Vagina (tissue), 2 donors: ENCODE data around the gene ATG14. TPM values are rescaled to one million over a fixed set of nuclear protein-coding genes. Genes with fewer than 3 reads are reported as not detected.
"Not testable (repeated sequence)": the region's sequence is repeated elsewhere in the genome, so short reads cannot be mapped to it uniquely, and the experiment has no call there.

Source experiments
- DNase-seq, 2 donors: peaks; one replicate each; pipeline ENCODE4 v3.0.0-alpha.2; 2017; ENCODE audit errors: extremely low spot score in 2 of 2
- H3K27ac ChIP-seq: fragments of 200-600 bp; sonication (generic); one replicate; pipeline ENCODE4 v1.5.1; 2019
- H3K27me3 ChIP-seq: fragments of 200-600 bp; sonication (generic); one replicate; pipeline ENCODE4 v1.5.1; 2019
- H3K36me3 ChIP-seq, 2 donors: fragments of 200-600 bp; sonication (generic); one replicate each; pipeline ENCODE4 v1.5.1; 2017 to 2019
- H3K4me1 ChIP-seq: fragments of 200-600 bp; sonication (generic); one replicate; pipeline ENCODE4 v1.5.1; 2019
- H3K4me3 ChIP-seq, 2 donors: fragments of 200-600 bp; sonication (generic); 1 replicate in 1 of 2; 2 replicates in 1 of 2; pipeline ENCODE4 v1.5.1; 2016 to 2019
- H3K9me3 ChIP-seq: fragments of 200-600 bp; sonication (generic); one replicate; pipeline ENCODE4 v1.5.1; 2019
- CTCF ChIP-seq, 3 experiments: fragments of 450-650 bp in 2 of 3; fragments of 200-600 bp in 1 of 3; sonication (generic) in 1 of 3; IDR thresholded peaks; one replicate each; pipeline ENCODE4 v1.5.1; 2017 to 2019; ENCODE audit warnings: antibody characterized with exemption in 3 of 3, mild to moderate bottlenecking in 2 of 3, moderate library complexity in 2 of 3
- POLR2A ChIP-seq, 2 donors: fragments of 450-650 bp; IDR thresholded peaks; one replicate each; pipeline ENCODE4 v1.6.1; 2017; ENCODE audit warnings: antibody characterized with exemption in 2 of 2, mild to moderate bottlenecking in 2 of 2, moderate library complexity in 2 of 2
- POLR2AphosphoS5 ChIP-seq, 2 donors: sonication (generic); formaldehyde crosslinking; IDR thresholded peaks; one replicate each; pipeline ENCODE4 v1.9.0; 2017; ENCODE audit warnings: antibody characterized with exemption in 2 of 2, mild to moderate bottlenecking in 2 of 2, low read depth in 1 of 2; ENCODE audit not compliant: insufficient read depth in 1 of 2
- intact Hi-C: fragments of 100-400 bp; cut with DNase I; formaldehyde crosslinking; loops from one replicate; pipeline ENCODE4 v1.15.1; 2023
- total RNA-seq: library from RNA; depleted of rRNA; stranded (reverse); fragments of >200 nt; gene quantifications from one replicate; pipeline ENCODE4 v1.2.3, GENCODE V29; 2016

Gene ATG14
- total RNA-seq, 1 donor from 2014 or later: 11.5 TPM

- no peak for TF ChIP-seq POLR2AphosphoS5 (IDR thresholded peaks at IDR 0.05; ENCODE audit: insufficient read depth in 1 of 2, low read depth in 1 of 2)
- TF ChIP-seq CTCF (IDR thresholded peaks at IDR 0.05): no peak
- no peak for TF ChIP-seq POLR2A (IDR thresholded peaks at IDR 0.05)
- Histone ChIP-seq H3K27ac (peak overlapping the region; percentile 71), H3K36me3 (peaks cover 0 to 23% of the 10 kb centered on the region in 2 donors), H3K9me3 (no peaks in the 10 kb centered on the region), H3K4me3 (no peak overlapping the region), H3K27me3 (no peaks in the 10 kb centered on the region), H3K4me1 (peaks cover 17% of the 10 kb centered on the region)
- DNase-seq: no peak
- intact Hi-C loops: no loop called here
These were observed 23.5 kb downstream of the ATG14 start for GRCh38 chr14:55388160-55388559.

GRCh38 chr14:55387121-55387520 lies 24.5 kb downstream of the ATG14 start:
- intact Hi-C loops: no loop called here
- no peaks in the 10 kb centered on the region for H3K27me3 ChIP-seq
- no peak overlapping the region for H3K4me3 ChIP-seq
- H3K9me3 ChIP-seq: no peaks in the 10 kb centered on the region
- H3K27ac ChIP-seq: peak overlapping the region; percentile 71
- no peak for DNase-seq
- TF ChIP-seq CTCF (IDR thresholded peaks at IDR 0.05): no peak
- no peak for TF ChIP-seq POLR2AphosphoS5 (IDR thresholded peaks at IDR 0.05; ENCODE audit: insufficient read depth in 1 of 2, low read depth in 1 of 2)
- TF ChIP-seq POLR2A (IDR thresholded peaks at IDR 0.05): no peak
- peaks cover 0 to 25% of the 10 kb centered on the region in 2 donors for H3K36me3 ChIP-seq
- peaks cover 20% of the 10 kb centered on the region for H3K4me1 ChIP-seq

DNA sequence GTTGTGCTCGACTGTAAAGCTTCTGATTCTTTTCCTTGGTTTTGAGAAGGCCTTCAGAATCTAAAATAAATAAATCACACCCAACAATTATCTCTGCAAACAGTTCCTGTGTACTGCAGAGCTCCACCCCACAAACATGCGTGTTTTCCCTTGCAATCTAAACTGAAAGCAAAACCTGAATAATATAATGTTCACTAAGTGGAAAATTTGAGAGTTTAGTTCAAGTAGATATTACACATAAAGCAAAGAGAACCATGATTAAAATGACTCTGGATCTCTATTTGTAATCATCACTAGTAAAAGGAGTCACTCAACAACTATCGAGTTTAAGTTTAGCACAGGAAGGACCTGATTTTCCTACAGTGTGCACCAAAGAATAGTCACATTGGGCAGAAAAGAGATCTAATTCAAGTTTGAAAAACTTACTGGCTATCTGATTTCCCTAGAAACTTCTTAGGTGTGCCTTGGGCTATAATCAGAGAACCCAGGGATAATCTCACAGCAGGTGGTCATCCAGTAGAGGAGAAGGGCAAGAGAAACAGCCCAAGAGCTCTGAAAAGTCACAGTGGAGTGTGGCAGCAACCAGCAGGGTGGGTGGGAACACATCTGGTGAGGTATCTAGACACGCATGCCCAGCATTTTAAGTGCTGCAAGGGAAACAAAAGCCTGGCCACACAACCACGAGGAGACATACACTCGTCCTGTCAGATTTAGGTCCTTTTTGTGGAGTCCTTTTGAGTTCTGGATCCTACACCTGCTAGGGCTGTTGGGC lies 25.4 kb downstream of the ATG14 start:
- TF ChIP-seq POLR2A (IDR thresholded peaks at IDR 0.05): no peak
- no peak for TF ChIP-seq CTCF (IDR thresholded peaks at IDR 0.05)
- TF ChIP-seq POLR2AphosphoS5 (IDR thresholded peaks at IDR 0.05; ENCODE audit: insufficient read depth in 1 of 2, low read depth in 1 of 2): no peak
- Histone ChIP-seq H3K9me3 (no peaks in the 10 kb centered on the region), H3K4me3 (no peak overlapping the region), H3K27ac (peak overlapping the region; percentile 54), H3K36me3 (peaks cover 0 to 28% of the 10 kb centered on the region in 2 donors), H3K4me1 (peaks cover 20% of the 10 kb centered on the region), H3K27me3 (no peaks in the 10 kb centered on the region)
- DNase-seq: no peak
- intact Hi-C loops: no loop called here

GRCh38 chr14:55384536-55384935 lies 27.1 kb downstream of the ATG14 start:
- intact Hi-C loops: no loop called here
- no peak overlapping the region for H3K4me3 ChIP-seq
- H3K9me3 ChIP-seq: no peaks in the 10 kb centered on the region
- no peaks in the 10 kb centered on the region for H3K27me3 ChIP-seq
- H3K4me1 ChIP-seq: peaks cover 20% of the 10 kb centered on the region
- H3K36me3 ChIP-seq: peaks cover 0 to 41% of the 10 kb centered on the region in 2 donors
- H3K27ac ChIP-seq: peak overlapping the region; percentile 56
- no peak for TF ChIP-seq POLR2A (IDR thresholded peaks at IDR 0.05)
- no peak for TF ChIP-seq POLR2AphosphoS5 (IDR thresholded peaks at IDR 0.05; ENCODE audit: insufficient read depth in 1 of 2, low read depth in 1 of 2)
- no peak for TF ChIP-seq CTCF (IDR thresholded peaks at IDR 0.05)
- DNase-seq: no peak

GRCh38 chr14:55383541-55384140 lies 28.0 kb downstream of the ATG14 start:
- H3K27me3 ChIP-seq: no peaks in the 10 kb centered on the region
- TF ChIP-seq POLR2A (IDR thresholded peaks at IDR 0.05): no peak
- TF ChIP-seq POLR2AphosphoS5 (IDR thresholded peaks at IDR 0.05; ENCODE audit: insufficient read depth in 1 of 2, low read depth in 1 of 2): no peak
- no peak for TF ChIP-seq CTCF (IDR thresholded peaks at IDR 0.05)
- intact Hi-C loops: no loop called here
- DNase-seq: no peak
- peaks cover 17% of the 10 kb centered on the region for H3K4me1 ChIP-seq
- H3K27ac ChIP-seq: peak overlapping the region; percentile 36
- H3K9me3 ChIP-seq: no peaks in the 10 kb centered on the region
- H3K36me3 ChIP-seq: peaks cover 0 to 49% of the 10 kb centered on the region in 2 donors
- no peak overlapping the region for H3K4me3 ChIP-seq

GRCh38 chr14:55383056-55383466 lies 28.6 kb downstream of the ATG14 start:
- H3K4me3 ChIP-seq, DNase-seq, H3K9me3 ChIP-seq, intact Hi-C loops, H3K27me3 ChIP-seq: not testable (repeated sequence)
- Histone ChIP-seq H3K27ac (peak overlapping the region; percentile 36), H3K4me1 (peaks cover 12% of the 10 kb centered on the region), H3K36me3 (peaks cover 0 to 54% of the 10 kb centered on the region in 2 donors)
